Measurements from ENCODE around the gene CNOT4.

The CNOT4 gene

DNA sequence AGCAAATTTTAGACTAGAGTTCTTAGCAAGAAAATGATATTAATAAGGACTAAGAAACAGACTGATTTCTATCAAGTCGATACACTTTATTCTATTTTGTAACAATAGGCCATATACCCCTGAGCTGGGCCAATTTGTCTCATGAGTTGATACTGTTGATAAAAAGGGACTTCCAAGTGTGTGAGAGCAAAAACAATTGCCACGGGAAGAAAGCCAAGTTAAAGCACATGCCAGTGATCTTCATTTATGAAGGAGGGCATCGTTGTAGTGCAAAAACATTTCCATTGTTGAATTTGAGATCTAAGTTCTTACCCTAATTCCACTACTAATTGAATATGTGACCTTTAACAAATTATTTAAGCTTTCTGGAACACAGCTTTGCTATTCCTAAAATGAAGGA lies 119.9 kb downstream of the CNOT4 start:
- DNase-seq = no peak

GRCh38 chr7:135388616-135389015 lies 121.3 kb downstream of the CNOT4 start:
- DNase-seq = no peak

DNA sequence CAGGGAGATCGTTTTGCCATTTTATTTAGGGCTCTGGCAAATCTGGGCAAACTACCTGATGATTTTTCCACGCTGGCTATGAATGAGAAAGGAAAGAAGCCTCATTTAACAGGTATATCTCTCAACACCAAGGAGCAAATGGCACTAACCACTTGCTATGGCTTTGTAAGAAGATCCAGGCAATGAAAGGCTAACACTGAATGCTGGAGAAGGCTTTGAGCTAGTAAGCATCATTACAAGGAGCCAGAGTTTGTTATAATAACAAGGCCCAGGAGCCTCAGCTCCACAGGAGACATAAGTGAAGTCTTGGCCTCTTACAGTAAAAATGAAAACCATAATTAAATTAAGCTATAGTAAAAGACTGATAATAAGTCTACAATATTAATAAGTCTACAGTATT lies 123.1 kb downstream of the CNOT4 start:
- no peak for DNase-seq

DNA sequence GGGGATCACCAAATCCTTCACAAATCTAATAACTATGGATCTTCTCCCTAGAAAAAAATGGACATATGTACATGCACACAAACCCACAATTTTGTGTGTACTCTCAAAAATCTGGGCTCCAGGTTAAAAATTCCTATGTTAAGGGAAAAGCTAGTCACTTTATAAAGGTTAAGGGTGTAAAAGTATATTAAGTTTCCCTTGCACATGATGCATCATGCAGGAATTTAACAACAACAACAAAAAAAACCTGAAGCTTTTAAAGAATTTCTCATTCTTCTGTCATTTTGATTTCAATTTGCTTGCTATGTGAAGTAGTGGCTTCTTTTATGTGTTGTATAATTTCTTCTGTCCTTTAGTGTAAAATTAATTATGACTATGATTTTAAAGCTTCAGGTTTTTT lies 123.7 kb downstream of the CNOT4 start:
- no peak for DNase-seq

DNA sequence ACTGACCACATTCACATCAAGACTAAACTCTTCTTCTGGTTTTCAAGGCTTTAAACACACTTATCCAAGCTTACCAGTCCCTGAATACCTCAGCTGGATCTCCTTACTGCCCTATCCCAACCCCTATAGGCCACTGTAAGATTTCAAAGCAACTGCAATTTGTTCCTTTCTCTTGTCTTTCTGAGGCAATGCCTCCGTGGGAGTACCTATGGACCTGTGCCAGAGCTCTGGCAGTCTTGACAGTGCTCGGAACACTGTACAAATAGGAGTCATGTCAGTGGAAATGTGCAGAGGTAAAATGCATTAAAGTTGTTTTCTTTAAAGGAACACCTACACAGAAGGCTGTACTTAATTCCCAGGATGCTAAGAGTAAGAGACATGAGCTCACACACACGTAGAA lies 124.7 kb downstream of the CNOT4 start:
- DNase-seq = no peak

DNA sequence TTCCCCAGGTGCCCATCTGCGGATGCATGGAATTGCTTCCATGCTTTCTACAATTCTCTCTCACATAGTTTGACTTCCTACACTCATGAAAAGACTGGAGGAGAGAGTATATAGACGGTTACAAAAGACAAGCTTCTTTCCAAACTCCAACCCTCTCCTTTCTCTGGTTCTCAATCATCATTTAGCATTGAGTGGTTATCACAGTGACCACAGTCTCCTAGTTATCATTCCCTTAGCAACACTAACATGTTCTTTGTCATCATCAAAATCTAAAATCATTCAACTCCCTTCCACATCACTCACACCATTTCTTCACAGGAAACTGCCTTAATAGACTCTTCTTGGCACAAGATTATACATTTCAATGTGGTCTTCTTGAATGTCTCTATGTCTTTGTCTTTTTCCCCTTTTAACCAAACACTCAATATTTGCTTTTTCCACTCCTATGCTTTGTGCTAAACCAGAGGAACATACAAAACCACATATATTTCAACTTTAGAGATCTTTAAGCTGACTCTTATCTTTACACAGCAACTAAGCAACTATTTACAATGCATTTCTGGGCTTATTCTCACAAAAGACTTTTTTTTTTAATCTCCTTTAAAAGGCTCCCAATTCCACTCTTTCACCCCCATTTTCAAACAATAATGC lies 126.3 kb downstream of the CNOT4 start:
- DNase-seq = no peak

DNA sequence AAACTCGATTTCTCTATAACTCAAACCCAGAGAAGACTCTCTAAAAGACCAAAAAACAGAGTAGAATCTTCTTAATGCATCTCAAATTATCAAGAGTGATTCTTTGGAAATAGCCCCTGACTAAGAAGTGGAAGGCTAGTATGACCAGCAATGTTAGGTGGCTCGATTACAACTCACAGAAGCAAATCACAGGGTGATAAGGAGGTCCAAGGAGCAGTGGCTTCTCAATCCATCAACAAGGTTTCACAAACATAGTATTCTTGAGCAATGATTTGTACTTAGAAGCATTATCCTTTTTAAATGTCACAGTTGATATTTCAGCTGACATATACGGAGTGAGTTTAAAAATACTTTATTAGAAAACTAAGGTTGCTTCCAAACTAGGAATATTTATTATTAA lies 127.7 kb downstream of the CNOT4 start:
- no peak for DNase-seq

DNA sequence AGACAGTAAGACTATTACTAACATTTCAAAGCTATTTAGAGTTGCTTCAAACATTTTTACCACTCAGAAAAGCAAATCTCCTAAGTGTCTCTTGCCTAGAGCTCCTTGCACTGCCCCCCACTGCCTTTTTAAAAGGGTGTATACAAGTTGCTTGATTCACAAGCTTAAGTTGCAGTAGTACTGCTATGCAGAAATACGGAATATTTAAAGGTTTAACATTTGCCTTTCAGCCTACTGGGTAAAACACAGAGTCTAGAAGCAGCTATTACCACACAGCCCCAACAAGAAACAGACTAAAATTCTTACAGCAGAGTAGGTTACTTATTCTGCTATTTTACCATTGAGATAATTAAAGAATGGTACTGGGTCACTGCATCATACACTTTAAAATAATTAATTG lies 128.5 kb downstream of the CNOT4 start:
- DNase-seq = no peak

DNA sequence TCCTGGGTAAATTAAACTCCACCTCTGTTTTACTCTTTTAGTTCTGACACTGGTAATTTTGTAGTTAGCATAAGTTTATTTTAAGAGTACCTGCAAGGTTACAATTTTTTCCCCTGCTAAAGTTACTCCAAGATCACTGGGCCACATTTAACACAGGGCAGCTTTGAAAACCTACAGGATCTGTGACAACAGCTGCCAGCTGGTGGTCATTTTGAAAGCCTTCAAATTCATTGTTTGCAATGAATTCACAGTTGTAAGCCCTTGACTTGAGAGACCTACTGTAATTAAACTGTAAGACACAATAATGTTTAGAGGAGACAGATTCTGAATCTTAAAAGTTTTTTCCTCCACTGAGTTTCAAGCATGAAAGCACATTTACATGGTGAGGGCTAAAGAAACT lies 129.6 kb downstream of the CNOT4 start:
- no peak for DNase-seq

DNA sequence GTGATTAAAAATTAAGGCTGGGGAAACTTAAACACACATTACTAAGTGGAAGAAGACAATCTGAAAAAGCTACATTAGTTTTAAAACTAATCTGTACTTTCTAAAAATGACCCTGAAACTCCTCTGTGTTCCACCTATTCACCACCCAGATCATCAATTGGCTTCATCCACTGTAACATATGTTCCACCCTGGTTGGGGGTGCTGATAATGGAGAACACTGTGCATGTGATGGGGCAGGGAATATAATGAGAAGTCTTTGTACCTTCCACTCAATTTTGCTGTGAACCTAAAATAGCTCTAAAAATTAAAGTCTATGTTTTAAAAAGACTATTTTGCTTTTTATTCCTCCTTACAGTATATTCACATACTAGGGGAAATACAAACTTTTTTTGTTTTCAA lies 132.7 kb downstream of the CNOT4 start:
- no peak for DNase-seq

DNA sequence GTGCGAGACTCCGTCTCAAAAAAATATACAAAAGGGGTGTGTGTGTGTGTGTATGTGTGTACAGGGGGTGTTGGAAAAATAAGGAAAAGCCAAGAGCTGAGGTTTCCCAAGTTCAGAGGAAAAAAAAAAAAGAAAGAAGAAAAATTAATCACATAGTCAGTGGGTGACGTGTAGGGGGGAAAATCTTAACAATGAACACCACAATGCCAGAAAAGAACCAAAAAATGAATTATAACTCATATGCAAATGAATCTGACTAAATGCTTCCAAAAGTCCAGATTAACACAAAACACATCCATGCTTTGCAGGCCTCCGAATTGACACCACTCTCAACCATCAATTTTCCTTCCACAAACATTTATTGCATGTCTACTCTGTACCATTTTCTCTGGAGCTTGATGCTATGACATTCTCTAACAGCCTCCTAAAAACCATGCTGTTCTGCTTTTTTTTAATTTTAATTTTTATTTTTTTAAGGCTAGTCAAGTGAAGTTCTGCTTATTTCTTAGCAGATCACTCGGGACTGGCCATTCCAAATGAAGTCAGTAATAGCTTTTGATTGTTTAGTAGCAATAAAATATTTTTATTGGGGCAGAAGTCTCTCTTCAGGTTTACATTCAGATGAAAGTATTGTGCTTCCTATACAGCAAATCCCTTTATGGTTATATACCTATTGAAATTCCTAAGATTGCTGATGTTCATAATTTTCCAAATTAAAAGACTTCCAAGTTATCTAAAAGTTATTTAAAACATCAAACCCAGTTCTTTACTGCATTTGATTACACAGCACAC lies 133.8 kb downstream of the CNOT4 start:
- DNase-seq = no peak

DNA sequence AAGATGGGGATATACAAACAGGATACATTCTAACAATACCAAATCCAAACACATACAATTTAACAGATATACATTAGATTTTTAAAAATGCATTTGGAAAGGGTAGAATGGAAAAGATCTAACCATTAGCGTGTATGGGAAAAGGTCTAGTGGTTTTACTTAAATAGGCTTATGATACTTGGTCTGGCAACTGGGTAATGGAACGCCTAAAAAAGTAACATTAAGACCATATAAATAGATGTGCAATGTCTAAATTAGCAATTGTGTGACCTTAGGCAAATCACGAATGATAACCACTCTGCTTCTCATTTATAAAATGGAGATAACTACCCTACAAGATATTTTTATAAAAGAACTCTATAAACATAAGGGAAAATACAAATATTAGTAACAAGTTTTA lies 135.2 kb downstream of the CNOT4 start:
- DNase-seq = no peak

DNA sequence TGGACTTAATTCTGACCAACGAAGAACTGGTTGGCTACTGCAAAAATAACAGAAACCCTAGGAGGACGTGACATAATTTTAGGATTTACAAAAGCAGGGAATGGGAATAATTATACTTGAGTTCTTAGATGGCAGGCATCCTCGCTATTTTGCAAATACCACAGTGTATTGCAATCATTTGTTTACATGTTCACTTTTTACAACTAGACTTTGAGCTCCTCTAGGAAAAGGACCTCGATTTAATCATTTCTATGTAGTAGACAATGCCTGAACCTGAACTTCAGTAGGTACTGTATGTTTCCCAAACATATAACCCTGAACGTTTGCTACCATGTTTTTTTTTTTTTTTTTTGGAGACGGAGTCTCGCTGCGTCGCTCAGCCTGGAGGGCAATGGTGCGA lies 137.7 kb downstream of the CNOT4 start:
- DNase-seq = no peak

DNA sequence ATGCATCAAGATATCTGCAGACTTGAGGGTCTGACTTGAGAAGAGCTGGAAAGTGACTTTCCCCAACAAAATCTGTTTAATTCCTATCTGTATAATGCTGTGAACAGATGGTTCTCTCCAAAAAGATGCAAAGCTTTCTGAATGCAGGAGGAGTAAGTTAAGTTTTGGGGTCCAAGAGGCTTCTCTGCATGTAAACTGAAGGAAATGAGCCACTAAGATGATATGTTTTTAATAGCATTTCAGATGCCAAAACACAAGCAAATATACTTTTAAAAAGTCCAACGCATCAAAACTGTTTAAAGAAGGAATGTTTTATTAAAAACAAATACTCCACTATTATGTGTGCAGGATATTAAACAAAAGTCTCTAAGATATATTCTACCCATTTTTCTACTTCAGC lies 139.2 kb downstream of the CNOT4 start:
- DNase-seq = no peak

GRCh38 chr7:135369405-135369804 lies 140.5 kb downstream of the CNOT4 start:
- DNase-seq = no peak

GRCh38 chr7:135368416-135369186 lies 141.3 kb downstream of the CNOT4 start:
- no peak for DNase-seq

GRCh38 chr7:135366843-135367508 lies 142.9 kb downstream of the CNOT4 start:
- no peak for DNase-seq

DNA sequence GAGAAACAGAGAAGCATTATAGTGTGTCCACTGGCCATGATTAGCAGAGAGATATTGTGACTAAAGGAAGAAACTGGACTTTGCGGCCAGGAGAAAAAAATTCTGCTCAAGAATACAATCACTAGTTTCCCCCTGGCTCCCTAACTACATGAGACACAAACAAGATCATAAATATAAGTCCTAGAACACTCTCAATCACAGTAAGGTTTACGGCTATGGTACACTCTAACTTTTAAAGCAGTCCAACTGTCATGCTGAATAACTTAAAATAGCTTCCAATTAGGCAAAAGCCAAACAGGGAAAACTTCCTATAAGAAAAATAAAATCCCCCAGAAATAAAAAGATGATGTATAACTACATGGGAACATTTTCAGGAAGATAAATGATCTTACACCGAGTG lies 144.2 kb downstream of the CNOT4 start:
- no peak for DNase-seq

DNA sequence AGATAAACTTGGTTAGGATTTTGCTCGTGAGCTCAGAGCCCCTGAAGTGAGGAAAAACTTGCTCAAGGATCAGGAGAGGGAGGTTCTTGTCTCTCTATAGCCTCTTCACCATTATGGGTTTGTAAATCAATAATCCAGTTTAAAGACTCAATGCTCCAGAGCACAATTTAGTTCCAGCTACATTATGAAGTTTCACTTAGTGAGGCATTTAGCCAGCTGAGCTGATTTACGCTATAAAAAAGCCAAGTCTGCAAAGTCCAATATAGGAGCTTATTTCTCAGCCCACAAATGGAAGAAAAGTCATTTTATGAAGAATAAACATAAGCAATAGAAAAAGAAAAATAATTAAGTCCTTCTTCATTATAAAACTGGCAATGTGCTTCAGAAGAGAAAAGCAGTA lies 145.7 kb downstream of the CNOT4 start:
- no peak for DNase-seq

GRCh38 chr7:135362871-135363270 lies 147.0 kb downstream of the CNOT4 start:
- no peak for DNase-seq

DNA sequence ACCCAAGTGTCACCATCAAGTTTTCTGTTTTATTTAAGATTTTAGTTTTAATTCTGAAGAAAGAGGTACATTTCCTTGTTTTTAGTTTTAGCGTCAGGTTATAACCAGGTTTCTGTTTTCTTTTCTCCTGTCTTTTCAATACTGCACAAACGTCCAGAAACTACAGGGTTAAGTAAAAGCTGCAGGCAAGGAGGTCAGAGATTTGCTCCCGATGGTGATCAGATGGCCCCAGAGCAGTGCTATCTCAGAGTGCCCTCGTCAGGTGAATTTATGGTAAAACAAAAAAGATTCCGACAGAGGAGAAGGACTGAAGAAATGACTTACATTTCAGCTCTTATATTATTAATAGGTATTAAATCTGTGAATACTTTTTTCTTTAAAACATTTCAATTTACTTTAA lies 148.1 kb downstream of the CNOT4 start:
- DNase-seq = no peak

DNA sequence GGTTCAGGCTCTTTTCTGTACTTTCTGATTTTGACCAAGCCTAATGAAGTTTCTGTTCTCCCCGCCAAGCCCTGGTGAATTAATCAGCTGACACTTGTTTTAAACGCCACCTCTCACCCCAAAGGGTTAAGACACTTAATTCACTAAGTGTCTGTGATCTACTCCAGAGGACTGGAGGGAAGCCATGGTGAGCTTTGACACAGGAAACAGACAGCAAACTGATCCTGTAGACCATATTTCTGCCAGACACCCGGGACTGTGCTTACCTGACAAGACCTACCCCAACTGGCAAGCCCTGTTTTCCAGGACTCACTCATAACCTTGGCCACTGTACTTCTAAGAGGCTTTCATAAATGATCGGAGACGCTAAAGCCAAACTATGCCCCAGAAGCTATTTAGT lies 150.3 kb downstream of the CNOT4 start:
- no peak for DNase-seq

GRCh38 chr7:135355377-135356048 lies 154.4 kb downstream of the CNOT4 start:
- DNase-seq = no peak
